ENCODE data around the gene VPS8.

Gene VPS8

DNA sequence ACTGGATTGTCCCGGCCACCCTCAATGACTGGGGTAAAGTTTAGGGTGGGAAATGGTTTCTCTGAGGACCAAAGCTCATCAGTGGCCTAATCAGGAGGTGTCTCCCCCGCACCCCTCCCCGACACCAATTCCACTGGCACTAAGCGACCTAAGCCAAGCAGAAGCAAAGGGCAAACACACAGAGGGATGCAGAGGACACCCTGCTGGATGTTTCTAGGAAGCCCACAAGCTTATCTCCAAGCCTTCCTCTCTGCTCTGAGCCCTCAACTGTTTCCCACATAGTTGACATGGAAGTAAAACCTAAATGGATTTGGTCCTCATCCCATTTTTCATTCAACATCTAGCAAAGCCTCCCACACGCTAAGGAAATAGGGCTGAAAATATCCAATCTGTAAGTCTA lies 272.4 kb downstream of the VPS8 start:
- no peak overlapping the region for H3K4me3 ChIP-seq (ENCODE audit: low read depth, low read length)

DNA sequence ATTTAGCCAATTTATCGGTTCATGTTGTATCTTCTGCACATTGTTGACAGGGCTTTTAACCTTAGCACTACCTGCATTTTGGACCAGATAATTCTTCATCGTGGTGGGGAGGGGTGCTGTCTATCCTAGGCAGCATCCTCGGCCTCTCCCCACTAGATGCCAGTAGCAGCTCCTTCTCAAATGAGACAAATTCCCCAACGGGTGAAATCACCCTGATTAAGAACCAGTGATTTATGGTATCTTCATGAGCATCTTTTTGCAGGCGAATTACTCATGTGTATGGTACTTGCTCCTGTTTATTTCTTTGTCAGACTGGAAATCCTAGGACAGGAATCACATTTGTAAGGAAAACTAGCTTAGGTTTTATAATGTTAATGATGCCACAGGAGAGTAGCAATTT lies 272.9 kb downstream of the VPS8 start:
- no peak overlapping the region for H3K4me3 ChIP-seq (ENCODE audit: low read depth, low read length)

DNA sequence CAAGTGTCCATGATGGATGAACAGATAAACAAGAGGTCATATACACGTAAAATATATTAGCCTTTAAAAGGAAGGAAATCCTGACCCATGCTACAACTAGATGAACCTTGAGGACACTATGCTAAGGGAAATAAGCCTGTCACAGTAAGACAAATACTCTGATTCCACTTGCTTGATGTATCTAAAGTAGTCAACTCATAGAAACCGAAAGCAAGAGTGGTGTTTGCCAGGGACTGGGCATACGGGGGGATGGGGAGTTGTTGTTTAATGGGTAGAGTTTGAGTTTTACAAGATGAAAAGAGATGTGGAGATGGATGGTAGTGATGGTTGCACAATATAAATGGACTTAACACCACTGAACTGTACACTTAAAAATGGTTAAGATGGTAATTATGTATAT lies 275.5 kb downstream of the VPS8 start:
- H3K4me3 ChIP-seq (ENCODE audit: low read depth, low read length): no peak overlapping the region

DNA sequence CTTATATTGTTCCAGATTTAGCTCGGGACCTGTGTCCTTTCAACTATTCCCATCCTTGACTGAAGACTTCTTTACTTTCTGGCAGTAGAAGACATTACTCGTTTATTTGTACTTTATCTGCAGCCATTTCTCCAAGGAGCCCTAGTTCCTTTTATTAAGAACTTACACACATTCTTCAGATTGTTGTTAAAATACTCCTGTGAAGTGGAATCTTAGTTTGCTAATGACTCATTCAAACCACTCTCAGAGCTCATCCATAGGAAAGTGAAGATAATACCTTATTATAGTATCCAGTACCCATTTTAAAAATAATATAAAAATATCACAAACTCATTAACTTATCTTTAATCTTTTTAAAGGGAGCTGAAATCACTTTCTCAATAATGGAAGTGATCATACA lies 277.4 kb downstream of the VPS8 start:
- no peak overlapping the region for H3K4me3 ChIP-seq (ENCODE audit: low read depth, low read length)

DNA sequence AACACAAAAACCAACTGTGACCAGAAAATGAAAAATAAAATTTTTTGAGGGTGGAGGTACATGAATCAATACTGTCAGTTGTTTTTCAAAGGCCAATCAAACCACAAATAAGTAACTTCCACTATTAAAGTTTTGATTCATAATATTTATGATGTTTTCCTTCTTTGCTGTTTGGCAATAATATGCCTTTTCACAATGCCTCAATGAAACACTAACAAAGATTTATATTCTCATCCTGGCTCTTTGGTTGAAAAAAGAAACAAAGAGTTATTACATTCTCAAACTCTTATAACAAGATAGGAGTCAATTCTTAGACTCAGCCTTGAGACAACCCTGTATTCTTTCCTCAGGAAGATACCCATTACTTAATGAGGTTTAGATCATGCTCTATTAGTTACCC lies 277.8 kb downstream of the VPS8 start:
- no peak overlapping the region for H3K4me3 ChIP-seq (ENCODE audit: low read depth, low read length)

DNA sequence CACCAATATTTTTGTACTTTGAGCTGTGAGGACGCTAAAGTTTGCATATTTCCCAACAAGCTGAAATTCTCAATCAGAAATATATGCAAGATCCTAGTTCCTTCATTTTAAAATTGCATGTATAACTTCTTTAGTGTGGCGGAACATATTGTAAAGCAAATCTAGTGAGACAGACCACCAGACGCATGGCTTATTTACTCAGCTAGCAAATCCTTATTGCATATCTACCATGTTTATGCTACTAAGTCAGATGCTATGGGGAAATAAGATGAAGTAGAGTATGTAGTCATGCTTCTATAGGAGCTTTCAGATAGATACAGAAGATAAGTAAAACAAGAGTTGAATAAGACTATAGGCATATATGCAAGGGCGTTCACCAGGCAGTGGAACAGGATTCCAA lies 278.8 kb downstream of the VPS8 start:
- H3K4me3 ChIP-seq (ENCODE audit: low read depth, low read length): no peak overlapping the region

DNA sequence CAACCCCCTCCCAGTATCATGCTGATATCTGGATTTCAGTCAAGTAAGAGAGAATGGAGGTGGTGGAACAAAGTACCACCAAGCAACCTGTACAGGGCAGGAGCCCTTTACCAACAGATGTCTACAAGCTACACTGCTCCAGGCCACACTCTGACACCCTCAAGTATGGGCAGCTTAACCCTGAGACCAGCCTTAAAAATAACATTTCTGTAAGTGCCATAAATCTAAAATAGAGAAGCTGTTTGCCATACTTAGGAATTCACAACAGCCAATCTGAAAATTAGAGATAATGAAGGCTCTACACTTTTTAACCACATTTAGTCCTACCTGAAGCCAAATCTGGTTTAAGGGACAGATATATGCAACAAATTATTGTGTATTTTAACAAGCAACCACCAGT lies 281.1 kb downstream of the VPS8 start:
- H3K4me3 ChIP-seq (ENCODE audit: low read depth, low read length): no peak overlapping the region

DNA sequence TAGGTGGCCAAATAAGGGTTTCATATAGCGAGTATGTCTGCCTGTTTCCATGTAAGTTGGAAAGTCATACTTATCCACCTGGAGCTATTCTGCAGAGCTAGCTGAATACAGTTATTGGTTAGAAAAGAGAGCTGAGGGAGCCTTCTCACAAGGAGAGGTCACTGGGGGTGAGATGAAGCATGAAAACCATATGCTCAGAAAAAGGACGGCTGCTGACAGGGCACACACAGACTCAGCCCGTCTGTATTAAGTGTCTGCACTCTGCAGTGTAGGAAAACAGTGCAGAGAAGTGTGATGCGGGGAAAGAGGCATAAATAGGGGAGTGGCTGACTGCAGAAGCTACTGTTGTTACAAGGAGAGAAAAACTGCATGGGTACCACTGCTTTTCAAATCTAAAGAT lies 282.7 kb downstream of the VPS8 start:
- H3K4me3 ChIP-seq (ENCODE audit: low read depth, low read length): no peak overlapping the region
